HEK293 (cell line): Measurements from ENCODE around the gene APCDD1.
A peak's percentile ranks its signal among the peaks of the same experiment; 100 is the strongest.

Experiments used
- CTCF ChIA-PET: fragments of 350-600 bp; formaldehyde crosslinking; extraction: SDS; loops from one replicate; lab custom pipeline; 2021; ENCODE audit warnings: antibody characterized with exemption; lab: Yijun Ruan, JAX
- POLR2A ChIA-PET: fragments of 300-600 bp; formaldehyde crosslinking; extraction: SDS; loops from one replicate; lab custom pipeline; 2020; ENCODE audit warnings: antibody characterized with exemption, inconsistent platforms; lab: Yijun Ruan, JAX
- H3K27ac ChIP-seq: fragments of 200-500 bp; sonication (Bioruptor generic); 2 replicates; pipeline ENCODE4 v1.5.1; 2014; ENCODE audit warnings: low read depth, low read length, control low read depth, inconsistent platforms; ENCODE audit errors: extremely low read depth
- H3K36me3 ChIP-seq, 2 experiments: fragments of 200-500 bp in 1 of 2; sonication (Bioruptor generic) in 1 of 2; 1 replicate in 1 of 2; 2 replicates in 1 of 2; pipeline ENCODE4 v1.5.1; 2014 to 2017; ENCODE audit warnings: inconsistent platforms in 2 of 2, low read length in 2 of 2; ENCODE audit not compliant: control insufficient read depth in 2 of 2, insufficient read depth in 1 of 2
- H3K4me1 ChIP-seq: fragments of 200-500 bp; sonication (Bioruptor generic); 2 replicates; pipeline ENCODE4 v1.5.1; 2014; ENCODE audit warnings: mild to moderate bottlenecking, low read length, inconsistent platforms; ENCODE audit not compliant: control insufficient read depth, insufficient read depth
- H3K4me3 ChIP-seq: 2 replicates; pipeline ENCODE4 v1.5.1; 2011; ENCODE audit warnings: low read depth, mild to moderate bottlenecking, control low read depth, low read length, moderate library complexity
- H3K9me3 ChIP-seq: fragments of 200-500 bp; sonication (Bioruptor generic); 2 replicates; pipeline ENCODE4 v1.5.1; 2014; ENCODE audit warnings: low read depth, low read length, inconsistent platforms; ENCODE audit not compliant: control insufficient read depth, insufficient read depth
- EGR2 ChIP-seq: fragments of 450-650 bp; formaldehyde crosslinking; IDR thresholded peaks from 2 replicates; pipeline ENCODE4 v1.5.1; 2016; ENCODE audit warnings: low read depth, missing biosample characterization, missing genetic modification characterization
- GLIS2 ChIP-seq: fragments of 450-650 bp; formaldehyde crosslinking; IDR thresholded peaks from 2 replicates; pipeline ENCODE4 v1.5.1; 2016; ENCODE audit warnings: missing biosample characterization, missing genetic modification characterization
- KLF9 ChIP-seq: fragments of 450-650 bp; formaldehyde crosslinking; IDR thresholded peaks from 2 replicates; pipeline ENCODE4 v1.5.1; 2016; ENCODE audit warnings: missing biosample characterization, missing genetic modification characterization, low read depth
- RBAK ChIP-seq: fragments of 450-650 bp; formaldehyde crosslinking; IDR thresholded peaks from 2 replicates; pipeline ENCODE4 v1.5.1; 2016; ENCODE audit warnings: missing biosample characterization, missing genetic modification characterization
- SALL2 ChIP-seq: fragments of 450-650 bp; formaldehyde crosslinking; IDR thresholded peaks from 2 replicates; pipeline ENCODE4 v1.5.0; 2017; ENCODE audit warnings: missing biosample characterization, mild to moderate bottlenecking, missing genetic modification characterization, borderline replicate concordance
- SP7 ChIP-seq: fragments of 450-650 bp; formaldehyde crosslinking; IDR thresholded peaks from 2 replicates; pipeline ENCODE4 v1.5.1; 2016; ENCODE audit warnings: missing biosample characterization, missing genetic modification characterization
- YY1 ChIP-seq: fragments of 450-650 bp; formaldehyde crosslinking; IDR thresholded peaks from 2 replicates; pipeline ENCODE4 v1.5.1; 2018; ENCODE audit warnings: missing biosample characterization, missing genetic modification characterization
- ZBTB17 ChIP-seq: fragments of 450-650 bp; formaldehyde crosslinking; IDR thresholded peaks from 2 replicates; pipeline ENCODE4 v1.5.1; 2016; ENCODE audit warnings: missing biosample characterization, missing genetic modification characterization
- ZBTB20 ChIP-seq: fragments of 450-650 bp; formaldehyde crosslinking; IDR thresholded peaks from 2 replicates; pipeline ENCODE4 v1.5.1; 2016; ENCODE audit warnings: missing biosample characterization, missing genetic modification characterization
- ZBTB21 ChIP-seq: fragments of 450-650 bp; formaldehyde crosslinking; IDR thresholded peaks from 2 replicates; pipeline ENCODE4 v1.5.1; 2017; ENCODE audit warnings: missing biosample characterization, missing genetic modification characterization
- ZBTB8A ChIP-seq: fragments of 450-650 bp; formaldehyde crosslinking; IDR thresholded peaks from 2 replicates; pipeline ENCODE4 v1.5.1; 2016; ENCODE audit warnings: missing biosample characterization, missing genetic modification characterization
- ZFHX2 ChIP-seq: fragments of 450-650 bp; formaldehyde crosslinking; conservative IDR thresholded peaks from 2 replicates; pipeline ENCODE4 v1.5.1; 2016; ENCODE audit warnings: missing biosample characterization, missing genetic modification characterization
- ZFP37 ChIP-seq: fragments of 450-650 bp; formaldehyde crosslinking; IDR thresholded peaks from 2 replicates; pipeline ENCODE4 v1.5.1; 2016; ENCODE audit warnings: missing biosample characterization, missing genetic modification characterization
- ZNF114 ChIP-seq: fragments of 450-650 bp; formaldehyde crosslinking; IDR thresholded peaks from 2 replicates; pipeline ENCODE4 v1.5.0; 2017; ENCODE audit warnings: missing biosample characterization, missing genetic modification characterization
- ZNF175 ChIP-seq: fragments of 450-650 bp; formaldehyde crosslinking; IDR thresholded peaks from 2 replicates; pipeline ENCODE4 v1.5.1; 2016; ENCODE audit warnings: missing biosample characterization, missing genetic modification characterization
- ZNF211 ChIP-seq: fragments of 450-650 bp; formaldehyde crosslinking; IDR thresholded peaks from 2 replicates; pipeline ENCODE4 v1.5.1; 2016; ENCODE audit warnings: low read depth, missing biosample characterization, missing genetic modification characterization
- ZNF335 ChIP-seq: fragments of 450-650 bp; formaldehyde crosslinking; conservative IDR thresholded peaks from 2 replicates; pipeline ENCODE4 v1.5.1; 2016; ENCODE audit warnings: missing biosample characterization, missing genetic modification characterization
- ZNF558 ChIP-seq: fragments of 450-650 bp; formaldehyde crosslinking; IDR thresholded peaks from 2 replicates; pipeline ENCODE4 v1.5.1; 2016; ENCODE audit warnings: missing biosample characterization, missing genetic modification characterization
- ZNF600 ChIP-seq: fragments of 450-650 bp; formaldehyde crosslinking; IDR thresholded peaks from 2 replicates; pipeline ENCODE4 v1.5.1; 2016; ENCODE audit warnings: missing biosample characterization, missing genetic modification characterization
- ZSCAN30 ChIP-seq: fragments of 450-650 bp; IDR thresholded peaks from 2 replicates; pipeline ENCODE4 v1.5.1; 2018; ENCODE audit warnings: missing biosample characterization, mild to moderate bottlenecking, missing genetic modification characterization, moderate library complexity
- ZXDB ChIP-seq: fragments of 450-650 bp; formaldehyde crosslinking; IDR thresholded peaks from 2 replicates; pipeline ENCODE4 v1.5.1; 2016; ENCODE audit warnings: missing biosample characterization, missing genetic modification characterization
- TF ChIP-seq, protein P1 (sequence below): fragments of 450-650 bp; formaldehyde crosslinking; IDR thresholded peaks from 2 replicates; pipeline ENCODE4 v1.5.1; 2016; ENCODE audit warnings: missing biosample characterization, missing genetic modification characterization
- TF ChIP-seq, protein P2 (sequence below): fragments of 450-650 bp; formaldehyde crosslinking; IDR thresholded peaks from 2 replicates; pipeline ENCODE4 v1.5.1; 2017; ENCODE audit warnings: missing biosample characterization, missing genetic modification characterization
- TF ChIP-seq, protein P3 (sequence below): fragments of 450-650 bp; formaldehyde crosslinking; IDR thresholded peaks from 2 replicates; pipeline ENCODE4 v1.5.1; 2017; ENCODE audit warnings: missing biosample characterization, missing genetic modification characterization
- TF ChIP-seq, protein P4 (sequence below): fragments of 450-650 bp; formaldehyde crosslinking; IDR thresholded peaks from 2 replicates; pipeline ENCODE4 v1.5.1; 2016; ENCODE audit warnings: missing biosample characterization, missing genetic modification characterization

APCDD1 gene

DNA sequence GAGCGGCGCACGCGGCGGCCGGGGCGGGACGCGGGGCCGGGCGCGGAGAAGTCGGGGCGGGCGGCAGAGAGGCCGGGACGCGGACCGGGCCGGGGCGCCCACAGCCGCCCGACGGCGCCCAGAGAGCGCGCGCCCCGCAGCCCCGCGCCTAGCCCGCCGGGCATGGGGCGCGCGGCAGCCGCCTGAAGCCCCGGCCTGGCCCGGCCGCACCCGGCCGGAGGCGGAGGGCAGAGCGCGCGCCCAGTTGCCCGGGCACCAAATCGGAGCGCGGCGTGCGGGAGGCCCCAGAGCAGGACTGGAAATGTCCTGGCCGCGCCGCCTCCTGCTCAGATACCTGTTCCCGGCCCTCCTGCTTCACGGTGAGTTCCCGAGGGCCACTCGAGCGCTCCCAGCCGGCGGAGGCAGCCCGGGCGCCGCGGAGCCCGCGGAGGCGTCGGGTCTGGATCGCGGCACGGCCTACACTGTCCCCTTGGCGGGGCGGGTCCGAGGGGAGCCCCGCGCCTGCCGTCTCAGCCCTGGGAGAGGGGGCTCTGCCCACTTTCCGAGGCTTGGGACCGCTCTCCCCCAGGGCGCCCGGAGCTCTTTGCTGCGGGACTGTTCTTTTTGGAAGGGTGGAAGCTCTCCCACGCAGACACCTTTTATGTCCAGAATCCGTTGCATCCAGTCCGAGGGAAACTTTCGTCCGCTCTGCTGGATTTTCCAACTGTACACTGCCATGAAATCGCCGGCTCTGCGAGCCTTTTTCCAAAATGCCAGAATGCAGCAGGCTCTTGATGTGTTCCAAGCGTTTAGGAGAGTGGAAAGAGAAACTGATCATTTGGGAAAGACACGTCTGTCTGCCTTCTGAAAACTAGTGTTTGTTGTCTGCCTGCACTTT is 484 bp downstream of the APCDD1 start (continued):
- TF ChIP-seq EGR2 (tag by site-specific recombination) (0 out of 2 replicates have a peak, but pooled peaks have one; percentile 16), ZBTB8A (tag by site-specific recombination) (peak; percentile 80), ZNF335 (peak; percentile 55), ZXDB (tag by site-specific recombination) (peak; percentile 39; the same call in 1 of the 2 replicates), ZBTB20 (tag by site-specific recombination) (peak; percentile 65), ZBTB21 (tag by site-specific recombination) (no peak)
- TF ChIP-seq, protein P1, sequence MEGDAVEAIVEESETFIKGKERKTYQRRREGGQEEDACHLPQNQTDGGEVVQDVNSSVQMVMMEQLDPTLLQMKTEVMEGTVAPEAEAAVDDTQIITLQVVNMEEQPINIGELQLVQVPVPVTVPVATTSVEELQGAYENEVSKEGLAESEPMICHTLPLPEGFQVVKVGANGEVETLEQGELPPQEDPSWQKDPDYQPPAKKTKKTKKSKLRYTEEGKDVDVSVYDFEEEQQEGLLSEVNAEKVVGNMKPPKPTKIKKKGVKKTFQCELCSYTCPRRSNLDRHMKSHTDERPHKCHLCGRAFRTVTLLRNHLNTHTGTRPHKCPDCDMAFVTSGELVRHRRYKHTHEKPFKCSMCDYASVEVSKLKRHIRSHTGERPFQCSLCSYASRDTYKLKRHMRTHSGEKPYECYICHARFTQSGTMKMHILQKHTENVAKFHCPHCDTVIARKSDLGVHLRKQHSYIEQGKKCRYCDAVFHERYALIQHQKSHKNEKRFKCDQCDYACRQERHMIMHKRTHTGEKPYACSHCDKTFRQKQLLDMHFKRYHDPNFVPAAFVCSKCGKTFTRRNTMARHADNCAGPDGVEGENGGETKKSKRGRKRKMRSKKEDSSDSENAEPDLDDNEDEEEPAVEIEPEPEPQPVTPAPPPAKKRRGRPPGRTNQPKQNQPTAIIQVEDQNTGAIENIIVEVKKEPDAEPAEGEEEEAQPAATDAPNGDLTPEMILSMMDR (tag by site-specific recombination), result peak; percentile 10; the same call in 1 of the 2 replicates

DNA sequence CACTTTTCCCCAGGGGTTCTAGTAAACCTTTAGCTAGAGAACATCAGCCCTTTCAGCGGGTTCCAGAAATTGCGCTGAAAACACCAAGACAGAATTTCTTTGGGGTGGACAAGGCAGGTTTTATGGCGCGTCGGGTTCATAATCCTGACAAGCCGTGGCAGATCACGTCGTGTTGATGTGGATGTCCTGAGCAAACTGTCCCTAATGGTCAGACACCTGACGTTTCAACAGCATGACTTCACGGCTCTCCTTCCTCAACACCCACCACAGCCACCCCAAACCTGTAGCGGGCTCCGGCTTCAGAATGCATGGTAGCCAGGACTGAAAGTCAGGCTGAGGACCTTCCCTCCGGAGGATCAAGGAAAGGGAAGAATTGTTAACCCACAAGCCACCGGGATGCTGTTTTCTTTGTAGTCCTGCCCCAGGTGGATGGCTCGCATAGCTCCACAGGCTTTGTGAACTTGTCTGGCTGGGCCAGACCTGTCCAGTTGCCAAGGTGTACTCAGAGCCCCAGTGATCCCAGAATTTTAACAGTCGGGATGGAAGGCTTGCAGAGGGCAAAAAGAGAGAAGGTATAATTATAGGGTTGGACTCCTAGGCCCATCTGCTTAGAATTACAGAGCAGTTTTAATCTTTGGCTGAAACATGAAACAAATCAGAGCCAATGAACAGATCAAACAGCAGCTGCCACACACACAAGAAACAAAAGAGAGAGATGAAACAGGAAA is 1.5 kb downstream of the APCDD1 start:
- Histone ChIP-seq H3K4me1 (peaks cover 32% of the 10 kb centered on the region), H3K27ac (peak overlapping the region; percentile 14; the same call in 1 of the 2 replicates), H3K9me3 (no peaks in the 10 kb centered on the region), H3K4me3 (no peak overlapping the region; the same call in 1 of the 2 replicates), H3K36me3 (no peaks in the 10 kb centered on the region)
- POLR2A ChIA-PET, result interaction anchor here (1.2 kb wide), 1 partner anchor 21 kb away, joined by 3 read pairs; no protein-coding TSS in a partner anchor
- CTCF ChIA-PET, result interaction anchor here (0.6 kb wide), 1 partner anchor 20 kb away, joined by 3 read pairs; no protein-coding TSS in a partner anchor
- TF ChIP-seq SP7, result peak; percentile 81
- no peak for TF ChIP-seq ZNF211 (tag by site-specific recombination)
- TF ChIP-seq ZBTB17, result peak; percentile 69
- TF ChIP-seq ZFP37 (tag by site-specific recombination), result no peak
- TF ChIP-seq, all 188 proteins: peak for 2

DNA sequence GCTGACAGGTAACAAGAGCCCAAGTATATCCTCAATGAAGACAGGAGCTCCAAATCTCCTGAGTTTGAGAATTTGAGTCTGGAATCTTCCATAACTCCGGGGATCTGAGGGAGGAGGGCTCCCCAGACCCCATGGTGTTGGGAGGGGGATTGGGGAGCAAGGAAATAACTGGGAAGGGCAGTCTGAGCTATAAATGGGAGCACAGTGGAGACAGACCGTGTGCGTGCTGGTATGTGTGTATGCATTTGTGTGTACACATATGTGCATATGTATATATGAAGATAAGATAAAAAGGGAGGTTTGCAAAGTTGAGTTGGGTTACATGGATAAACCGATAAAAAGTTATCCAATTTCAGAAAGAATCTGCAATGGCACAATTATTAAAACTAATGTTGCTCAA is 2.3 kb downstream of the APCDD1 start:
- Histone ChIP-seq H3K4me1 (peaks cover 32% of the 10 kb centered on the region), H3K4me3 (no peak overlapping the region), H3K36me3 (no peaks in the 10 kb centered on the region), H3K9me3 (no peaks in the 10 kb centered on the region), H3K27ac (no peak overlapping the region)
- ChIA-PET CTCF (interaction anchor here (0.6 kb wide), 1 partner anchor 19 kb away, joined by 3 read pairs; no protein-coding TSS in a partner anchor), POLR2A (no interaction called here)
- TF ChIP-seq ZNF114 (tag by site-specific recombination) (no peak), ZNF558 (no peak), GLIS2 (no peak), KLF9 (no peak), ZNF175 (tag by site-specific recombination) (no peak), ZSCAN30 (tag by site-specific recombination) (no peak), ZNF600 (tag by site-specific recombination) (no peak), YY1 (tag by site-specific recombination) (no peak), SALL2 (tag by site-specific recombination) (no peak), RBAK (no peak), ZFHX2 (no peak), ZBTB20 (tag by site-specific recombination) (no peak), ZXDB (tag by site-specific recombination) (no peak)
- TF ChIP-seq, protein P2, sequence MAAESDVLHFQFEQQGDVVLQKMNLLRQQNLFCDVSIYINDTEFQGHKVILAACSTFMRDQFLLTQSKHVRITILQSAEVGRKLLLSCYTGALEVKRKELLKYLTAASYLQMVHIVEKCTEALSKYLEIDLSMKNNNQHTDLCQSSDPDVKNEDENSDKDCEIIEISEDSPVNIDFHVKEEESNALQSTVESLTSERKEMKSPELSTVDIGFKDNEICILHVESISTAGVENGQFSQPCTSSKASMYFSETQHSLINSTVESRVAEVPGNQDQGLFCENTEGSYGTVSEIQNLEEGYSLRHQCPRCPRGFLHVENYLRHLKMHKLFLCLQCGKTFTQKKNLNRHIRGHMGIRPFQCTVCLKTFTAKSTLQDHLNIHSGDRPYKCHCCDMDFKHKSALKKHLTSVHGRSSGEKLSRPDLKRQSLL (tag by site-specific recombination), result no peak
- TF ChIP-seq, protein P3, sequence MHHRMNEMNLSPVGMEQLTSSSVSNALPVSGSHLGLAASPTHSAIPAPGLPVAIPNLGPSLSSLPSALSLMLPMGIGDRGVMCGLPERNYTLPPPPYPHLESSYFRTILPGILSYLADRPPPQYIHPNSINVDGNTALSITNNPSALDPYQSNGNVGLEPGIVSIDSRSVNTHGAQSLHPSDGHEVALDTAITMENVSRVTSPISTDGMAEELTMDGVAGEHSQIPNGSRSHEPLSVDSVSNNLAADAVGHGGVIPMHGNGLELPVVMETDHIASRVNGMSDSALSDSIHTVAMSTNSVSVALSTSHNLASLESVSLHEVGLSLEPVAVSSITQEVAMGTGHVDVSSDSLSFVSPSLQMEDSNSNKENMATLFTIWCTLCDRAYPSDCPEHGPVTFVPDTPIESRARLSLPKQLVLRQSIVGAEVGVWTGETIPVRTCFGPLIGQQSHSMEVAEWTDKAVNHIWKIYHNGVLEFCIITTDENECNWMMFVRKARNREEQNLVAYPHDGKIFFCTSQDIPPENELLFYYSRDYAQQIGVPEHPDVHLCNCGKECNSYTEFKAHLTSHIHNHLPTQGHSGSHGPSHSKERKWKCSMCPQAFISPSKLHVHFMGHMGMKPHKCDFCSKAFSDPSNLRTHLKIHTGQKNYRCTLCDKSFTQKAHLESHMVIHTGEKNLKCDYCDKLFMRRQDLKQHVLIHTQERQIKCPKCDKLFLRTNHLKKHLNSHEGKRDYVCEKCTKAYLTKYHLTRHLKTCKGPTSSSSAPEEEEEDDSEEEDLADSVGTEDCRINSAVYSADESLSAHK, result no peak
- TF ChIP-seq, protein P4, sequence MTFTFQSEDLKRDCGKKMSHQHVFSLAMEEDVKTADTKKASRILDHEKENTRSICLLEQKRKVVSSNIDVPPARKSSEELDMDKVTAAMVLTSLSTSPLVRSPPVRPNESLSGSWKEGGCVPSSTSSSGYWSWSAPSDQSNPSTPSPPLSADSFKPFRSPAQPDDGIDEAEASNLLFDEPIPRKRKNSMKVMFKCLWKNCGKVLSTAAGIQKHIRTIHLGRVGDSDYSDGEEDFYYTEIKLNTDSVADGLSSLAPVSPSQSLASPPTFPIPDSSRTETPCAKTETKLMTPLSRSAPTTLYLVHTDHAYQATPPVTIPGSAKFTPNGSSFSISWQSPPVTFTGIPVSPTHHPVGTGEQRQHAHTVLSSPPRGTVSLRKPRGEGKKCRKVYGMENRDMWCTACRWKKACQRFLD (tag by site-specific recombination), result no peak
